Loucy (cell line): ENCODE results near the gene ABLIM1.

Experiments
- H2AFZ ChIP-seq: fragments of 200-600 bp; sonication (generic); 2 replicates; pipeline ENCODE4 v1.6.0; 2016; ENCODE audit warnings: antibody characterized with exemption, mild to moderate bottlenecking, low read length, moderate library complexity
- H3F3A ChIP-seq: fragments of 200-600 bp; 2 replicates; pipeline ENCODE4 v1.6.0; 2016; ENCODE audit warnings: antibody characterized with exemption, low read depth, mild to moderate bottlenecking
- H3K27me3 ChIP-seq: fragments of 200-600 bp; sonication (generic); 2 replicates; pipeline ENCODE4 v1.6.1; 2014; ENCODE audit warnings: low read length, mild to moderate bottlenecking; ENCODE audit not compliant: insufficient read depth, poor library complexity, severe bottlenecking
- H3K36me3 ChIP-seq: fragments of 200-600 bp; sonication (generic); 2 replicates; pipeline ENCODE4 v1.6.1; 2016; ENCODE audit warnings: low read length; ENCODE audit not compliant: insufficient read depth
- H3K4me1 ChIP-seq: fragments of 200-600 bp; sonication (generic); 2 replicates; pipeline ENCODE4 v1.5.1; 2014; ENCODE audit warnings: low read length, mild to moderate bottlenecking; ENCODE audit not compliant: insufficient read depth, poor library complexity, severe bottlenecking
- H3K4me2 ChIP-seq: fragments of 200-600 bp; sonication (generic); 2 replicates; pipeline ENCODE4 v1.6.0; 2014; ENCODE audit warnings: antibody characterized with exemption, low read length, low read depth, mild to moderate bottlenecking; ENCODE audit not compliant: poor library complexity, severe bottlenecking
- H3K4me3 ChIP-seq: fragments of 200-600 bp; sonication (generic); 2 replicates; pipeline ENCODE4 v1.5.1; 2014; ENCODE audit warnings: low read length, mild to moderate bottlenecking, mixed read lengths; ENCODE audit not compliant: poor library complexity, severe bottlenecking
- H3K79me2 ChIP-seq: fragments of 200-600 bp; sonication (generic); 2 replicates; pipeline ENCODE4 v1.6.1; 2014; ENCODE audit warnings: low read length; ENCODE audit not compliant: insufficient read depth
- H3K9ac ChIP-seq: fragments of 200-600 bp; sonication (generic); 2 replicates; pipeline ENCODE4 v1.6.0; 2014; ENCODE audit warnings: mild to moderate bottlenecking, low read depth, low read length, moderate library complexity; ENCODE audit not compliant: poor library complexity, severe bottlenecking
- H3K9me2 ChIP-seq: fragments of 200-600 bp; sonication (generic); replicated peaks from 2 replicates; pipeline ENCODE4 v1.6.1; 2016; ENCODE audit warnings: low read depth, low read length, mixed read lengths
- H3K9me3 ChIP-seq: fragments of 200-600 bp; sonication (generic); 2 replicates; pipeline ENCODE4 v1.6.1; 2014; ENCODE audit warnings: mild to moderate bottlenecking, antibody characterized with exemption, low read length, low read depth; ENCODE audit not compliant: insufficient read depth
- H4K20me1 ChIP-seq: fragments of 200-600 bp; sonication (generic); 2 replicates; pipeline ENCODE4 v1.6.0; 2014; ENCODE audit warnings: antibody characterized with exemption, low read length, mild to moderate bottlenecking; ENCODE audit not compliant: insufficient read depth, poor library complexity, severe bottlenecking
- EZH2phosphoT487 ChIP-seq: fragments of 200-600 bp; IDR thresholded peaks from 2 replicates; pipeline ENCODE4 v1.6.1; 2018; ENCODE audit warnings: antibody characterized with exemption, mild to moderate bottlenecking, moderate library complexity, borderline replicate concordance
- TF ChIP-seq, protein P1 (sequence below): fragments of 200-600 bp; sonication (generic); conservative IDR thresholded peaks from 2 replicates; pipeline ENCODE4 v1.5.1; 2014; ENCODE audit warnings: mild to moderate bottlenecking, antibody characterized with exemption, low read length

Gene ABLIM1

DNA sequence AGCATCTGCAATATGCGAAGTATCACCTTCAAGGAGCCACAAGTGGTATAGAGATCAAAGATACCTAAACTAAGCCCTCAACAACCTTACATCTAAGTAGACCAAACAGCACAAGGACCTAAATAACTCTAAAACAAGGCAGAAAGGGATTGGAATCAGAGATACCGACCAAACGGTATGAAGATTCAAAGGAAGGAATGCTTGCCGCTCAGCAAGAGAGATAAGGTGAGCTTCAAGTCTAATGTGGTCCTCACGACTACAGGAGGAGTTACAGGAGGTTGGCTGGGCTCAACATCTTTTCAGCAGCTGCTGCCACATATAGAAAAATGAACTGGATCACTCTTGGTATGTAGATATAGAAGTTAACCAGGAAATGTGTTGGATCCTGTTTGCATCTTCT, 11.6 kb downstream of the ABLIM1 start:
- H3K4me2 ChIP-seq: peak overlapping the region; percentile 16
- H3K9me2 ChIP-seq: no peaks in the 10 kb centered on the region
- peaks cover 73% of the 10 kb centered on the region for H3K79me2 ChIP-seq
- peaks cover 7% of the 10 kb centered on the region; the same call in 1 of the 2 replicates for H3K36me3 ChIP-seq
- H3K4me1 ChIP-seq: peaks cover 40% of the 10 kb centered on the region
- no peaks in the 10 kb centered on the region for H3K27me3 ChIP-seq
- H4K20me1 ChIP-seq: peaks cover 52% of the 10 kb centered on the region
- no peaks in the 10 kb centered on the region for H3F3A ChIP-seq
- TF ChIP-seq EZH2phosphoT487: no peak
- TF ChIP-seq, protein P1, sequence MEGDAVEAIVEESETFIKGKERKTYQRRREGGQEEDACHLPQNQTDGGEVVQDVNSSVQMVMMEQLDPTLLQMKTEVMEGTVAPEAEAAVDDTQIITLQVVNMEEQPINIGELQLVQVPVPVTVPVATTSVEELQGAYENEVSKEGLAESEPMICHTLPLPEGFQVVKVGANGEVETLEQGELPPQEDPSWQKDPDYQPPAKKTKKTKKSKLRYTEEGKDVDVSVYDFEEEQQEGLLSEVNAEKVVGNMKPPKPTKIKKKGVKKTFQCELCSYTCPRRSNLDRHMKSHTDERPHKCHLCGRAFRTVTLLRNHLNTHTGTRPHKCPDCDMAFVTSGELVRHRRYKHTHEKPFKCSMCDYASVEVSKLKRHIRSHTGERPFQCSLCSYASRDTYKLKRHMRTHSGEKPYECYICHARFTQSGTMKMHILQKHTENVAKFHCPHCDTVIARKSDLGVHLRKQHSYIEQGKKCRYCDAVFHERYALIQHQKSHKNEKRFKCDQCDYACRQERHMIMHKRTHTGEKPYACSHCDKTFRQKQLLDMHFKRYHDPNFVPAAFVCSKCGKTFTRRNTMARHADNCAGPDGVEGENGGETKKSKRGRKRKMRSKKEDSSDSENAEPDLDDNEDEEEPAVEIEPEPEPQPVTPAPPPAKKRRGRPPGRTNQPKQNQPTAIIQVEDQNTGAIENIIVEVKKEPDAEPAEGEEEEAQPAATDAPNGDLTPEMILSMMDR: no peak
- H3K9ac ChIP-seq: no peak overlapping the region
- no peak overlapping the region for H3K4me3 ChIP-seq
- H3K9me3 ChIP-seq: no peaks in the 10 kb centered on the region
- H2AFZ ChIP-seq: no peak overlapping the region

- Histone ChIP-seq H3K27me3 (no peaks in the 10 kb centered on the region), H3K9me3 (no peaks in the 10 kb centered on the region), H3K9ac (no peak overlapping the region), H3K9me2 (no peaks in the 10 kb centered on the region), H4K20me1 (peaks cover 57% of the 10 kb centered on the region), H3K36me3 (peaks cover 8% of the 10 kb centered on the region; the same call in 1 of the 2 replicates), H3F3A (no peaks in the 10 kb centered on the region), H3K79me2 (peaks cover 73% of the 10 kb centered on the region), H3K4me1 (peaks cover 40% of the 10 kb centered on the region), H2AFZ (no peak overlapping the region), H3K4me3 (no peak overlapping the region), H3K4me2 (peak overlapping the region; percentile 16)
- no peak for TF ChIP-seq EZH2phosphoT487
- TF ChIP-seq, protein P1: no peak
Observed at GRCh38 chr10:114645706-114646105, 12.4 kb downstream of the ABLIM1 start.

- Histone ChIP-seq H2AFZ (no peak overlapping the region), H3K79me2 (peaks cover 75% of the 10 kb centered on the region), H4K20me1 (peaks cover 54% of the 10 kb centered on the region), H3K36me3 (peaks cover 22% of the 10 kb centered on the region; the same call in 1 of the 2 replicates), H3K9me3 (no peaks in the 10 kb centered on the region), H3K4me2 (no peak overlapping the region), H3K4me3 (no peak overlapping the region), H3K4me1 (peaks cover 19% of the 10 kb centered on the region), H3F3A (no peaks in the 10 kb centered on the region), H3K9ac (no peak overlapping the region), H3K9me2 (no peaks in the 10 kb centered on the region), H3K27me3 (no peaks in the 10 kb centered on the region)
- TF ChIP-seq, protein P1: no peak
- TF ChIP-seq EZH2phosphoT487: no peak
Observed at GRCh38 chr10:114643158-114643557, 14.9 kb downstream of the ABLIM1 start.
